Adrenal gland (tissue), 5 donors: ENCODE results near the gene MUC12.

Source experiments
- POLR2A ChIP-seq, 2 donors: fragments of 450-650 bp; IDR thresholded peaks; one replicate each; pipeline ENCODE4 v1.6.1; 2017; ENCODE audit warnings: antibody characterized with exemption in 2 of 2, mild to moderate bottlenecking in 2 of 2, moderate library complexity in 1 of 2
- TF ChIP-seq, protein P1 (sequence below), 6 experiments: fragments of 450-650 bp in 4 of 6; fragments of 200-600 bp in 2 of 6; sonication (generic) in 1 of 6; IDR thresholded peaks; 1 replicate in 5 of 6; 2 replicates in 1 of 6; pipeline versions ENCODE4 v1.5.1 to v1.8.0; 2016 to 2021; ENCODE audit warnings: antibody characterized with exemption in 6 of 6, mild to moderate bottlenecking in 2 of 6, moderate library complexity in 1 of 6
- donor health status: DM: no; HTN: no; CAD: no.

DNA sequence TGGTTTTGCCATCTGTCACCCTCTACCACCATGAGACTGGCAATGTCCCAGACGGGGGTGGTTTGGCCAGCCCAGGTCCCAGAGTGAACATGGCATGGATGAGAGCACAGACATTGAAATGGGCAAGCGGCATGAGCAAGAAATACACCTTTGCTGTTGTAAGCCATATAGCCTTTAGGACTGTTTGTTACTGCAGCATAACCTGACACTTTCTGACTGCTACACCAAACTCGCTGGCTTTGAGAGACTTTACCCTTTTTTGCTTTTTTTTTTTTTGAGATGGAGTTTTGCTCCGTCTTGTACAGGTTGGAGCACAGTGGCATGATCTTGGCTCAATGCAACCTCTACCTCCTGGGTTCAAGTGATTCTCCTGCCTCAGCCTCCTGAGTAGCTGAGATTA is 25.2 kb upstream of the MUC12 start:
- TF ChIP-seq POLR2A (IDR thresholded peaks at IDR 0.05): no peak
- TF ChIP-seq, protein P1, sequence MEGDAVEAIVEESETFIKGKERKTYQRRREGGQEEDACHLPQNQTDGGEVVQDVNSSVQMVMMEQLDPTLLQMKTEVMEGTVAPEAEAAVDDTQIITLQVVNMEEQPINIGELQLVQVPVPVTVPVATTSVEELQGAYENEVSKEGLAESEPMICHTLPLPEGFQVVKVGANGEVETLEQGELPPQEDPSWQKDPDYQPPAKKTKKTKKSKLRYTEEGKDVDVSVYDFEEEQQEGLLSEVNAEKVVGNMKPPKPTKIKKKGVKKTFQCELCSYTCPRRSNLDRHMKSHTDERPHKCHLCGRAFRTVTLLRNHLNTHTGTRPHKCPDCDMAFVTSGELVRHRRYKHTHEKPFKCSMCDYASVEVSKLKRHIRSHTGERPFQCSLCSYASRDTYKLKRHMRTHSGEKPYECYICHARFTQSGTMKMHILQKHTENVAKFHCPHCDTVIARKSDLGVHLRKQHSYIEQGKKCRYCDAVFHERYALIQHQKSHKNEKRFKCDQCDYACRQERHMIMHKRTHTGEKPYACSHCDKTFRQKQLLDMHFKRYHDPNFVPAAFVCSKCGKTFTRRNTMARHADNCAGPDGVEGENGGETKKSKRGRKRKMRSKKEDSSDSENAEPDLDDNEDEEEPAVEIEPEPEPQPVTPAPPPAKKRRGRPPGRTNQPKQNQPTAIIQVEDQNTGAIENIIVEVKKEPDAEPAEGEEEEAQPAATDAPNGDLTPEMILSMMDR (IDR thresholded peaks at IDR 0.05): no peak
